Measurements from ENCODE around the gene TENM4. TPM values are rescaled to one million over a fixed set of nuclear protein-coding genes. Genes with fewer than 3 reads are reported as not detected.

TENM4 gene
- total RNA-seq, 4 donors from 2014 or later: 4.0 to 14.6 (median 4.5) TPM

- TF ChIP-seq CTCF (IDR thresholded peaks at IDR 0.05; ENCODE audit: low read depth): no peak
Measured at GRCh38 chr11:79110321-79110720, 330.5 kb downstream of the TENM4 start.

- no peak for TF ChIP-seq CTCF (IDR thresholded peaks at IDR 0.05; ENCODE audit: low read depth)
Measured at GRCh38 chr11:79108851-79109250, 332.0 kb downstream of the TENM4 start.

DNA sequence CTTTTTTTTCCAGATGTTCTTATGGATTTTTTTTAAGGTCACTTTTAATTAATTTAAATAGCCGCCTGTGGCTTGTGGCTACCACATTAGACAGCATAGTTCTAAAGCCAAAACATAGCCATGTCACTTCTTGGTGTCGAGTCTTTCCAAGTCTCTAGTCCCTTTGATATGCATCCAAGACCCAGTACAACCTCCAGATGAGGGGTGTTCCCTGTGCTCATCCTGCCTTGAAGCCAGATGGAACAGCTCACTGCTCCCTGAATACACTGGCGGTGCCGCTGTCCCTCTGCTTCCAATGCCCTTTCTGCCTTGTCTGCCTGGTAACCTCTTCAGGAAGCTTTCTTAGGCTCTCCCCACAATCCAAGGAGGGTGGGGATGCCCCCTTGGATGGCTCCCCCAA is 338.0 kb downstream of the TENM4 start:
- no peak for TF ChIP-seq CTCF (IDR thresholded peaks at IDR 0.05; ENCODE audit: low read depth)

DNA sequence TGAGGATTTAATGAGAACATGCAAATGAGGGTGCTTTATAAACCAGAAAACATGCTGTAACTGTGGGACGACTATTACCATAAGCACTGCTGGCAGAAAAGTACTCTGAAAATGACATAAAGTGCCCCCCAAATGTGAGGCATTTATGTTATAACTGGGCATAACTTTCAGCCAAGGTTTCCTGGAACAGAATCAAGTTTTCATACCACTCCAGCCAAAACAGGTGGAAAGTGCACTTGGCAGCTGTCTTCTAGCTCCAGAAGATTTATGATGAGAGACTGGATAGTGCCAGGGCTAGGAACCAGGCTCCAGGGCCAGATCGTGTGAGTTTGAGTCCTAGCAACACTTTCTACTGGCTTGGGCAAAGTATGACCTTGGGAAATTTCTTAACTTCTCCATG is 339.2 kb downstream of the TENM4 start:
- TF ChIP-seq CTCF (IDR thresholded peaks at IDR 0.05; ENCODE audit: low read depth): no peak

GRCh38 chr11:79100093-79100910 is 340.5 kb downstream of the TENM4 start:
- no peak for TF ChIP-seq CTCF (IDR thresholded peaks at IDR 0.05; ENCODE audit: low read depth)

GRCh38 chr11:79098146-79098545 is 342.7 kb downstream of the TENM4 start:
- TF ChIP-seq CTCF (IDR thresholded peaks at IDR 0.05; ENCODE audit: low read depth): no peak

DNA sequence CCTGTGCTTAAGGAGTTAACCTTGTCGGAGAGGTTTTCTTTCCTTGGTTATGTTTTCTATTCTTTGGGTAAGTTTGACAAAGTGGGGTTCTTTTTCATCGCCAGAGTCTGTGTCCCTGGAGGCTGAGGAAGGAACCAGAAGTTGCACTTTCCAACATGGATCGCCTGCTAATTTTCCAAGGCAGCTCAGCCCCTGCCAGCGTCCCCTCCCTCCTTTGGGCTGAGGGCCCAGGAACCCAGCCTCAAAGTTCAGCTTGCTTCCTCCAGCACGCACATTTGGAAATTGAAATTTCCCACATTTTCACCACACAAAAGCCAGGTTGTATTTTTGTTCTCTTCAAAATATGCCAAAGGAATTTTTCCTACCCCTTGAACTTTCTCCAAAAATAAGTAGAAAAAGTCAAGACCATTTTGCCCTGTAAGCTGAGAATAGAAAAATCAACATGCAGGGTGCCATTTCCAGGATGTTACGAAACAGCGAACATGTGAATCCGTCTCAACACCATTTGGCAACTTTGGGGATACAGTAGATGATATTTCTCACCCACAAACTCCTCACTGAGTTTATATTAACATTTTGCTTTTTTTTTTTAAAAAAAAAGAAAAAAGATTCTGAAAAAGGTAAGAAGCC is 343.5 kb downstream of the TENM4 start:
- TF ChIP-seq CTCF (IDR thresholded peaks at IDR 0.05; ENCODE audit: low read depth): no peak

All from subcutaneous adipose tissue (tissue), 4 donors.